SK-N-SH (cell line): ENCODE measurements around the gene GFY. TPM values are rescaled to one million over a fixed set of nuclear protein-coding genes. Genes with fewer than 3 reads are reported as not detected.

Experiments used
- CTCF ChIA-PET: fragments of 300-600, 350-600 bp; formaldehyde crosslinking; extraction: SDS; loops from one replicate; lab custom pipeline; 2021; lab: Yijun Ruan, JAX
- POLR2A ChIA-PET: fragments of 350-600 bp; sonication (Branson Sonifier 250); formaldehyde crosslinking; extraction: SDS; loops from one replicate; lab custom pipeline; 2020; ENCODE audit warnings: antibody characterized with exemption, inconsistent platforms; lab: Yijun Ruan, JAX
- DNase-seq: peaks from one replicate; pipeline ENCODE4 v3.0.0; 2012
- H2AFZ ChIP-seq: fragments of 200-600 bp; sonication (generic); 2 replicates; pipeline ENCODE4 v1.8.1; 2016; ENCODE audit warnings: antibody characterized with exemption, mild to moderate bottlenecking, low read depth
- H3F3A ChIP-seq: fragments of 200-600 bp; sonication (generic); replicated peaks from 2 replicates; pipeline ENCODE3; 2016; ENCODE audit warnings: antibody characterized with exemption, mild to moderate bottlenecking; ENCODE audit not compliant: insufficient read depth
- H3K27ac ChIP-seq, 2 experiments: fragments of 200-500 bp in 1 of 2; fragments of 200-600 bp in 1 of 2; sonication (Bioruptor generic) in 1 of 2; sonication (generic), shearing (Covaris generic) in 1 of 2; 2 replicates each; pipeline versions ENCODE4 v1.5.1 to v1.6.1; 2014 to 2016; ENCODE audit warnings: low read depth in 2 of 2, inconsistent platforms in 1 of 2, low read length in 1 of 2, mild to moderate bottlenecking in 1 of 2, mixed read lengths in 1 of 2
- H3K27me3 ChIP-seq: fragments of 200-600 bp; sonication (generic), shearing (Covaris generic); 2 replicates; pipeline ENCODE4 v1.6.1; 2016; ENCODE audit warnings: mixed run types; ENCODE audit not compliant: insufficient read depth
- H3K36me3 ChIP-seq, 2 experiments: fragments of 200-500 bp in 1 of 2; fragments of 200-600 bp in 1 of 2; sonication (Bioruptor generic) in 1 of 2; sonication (generic) in 1 of 2; replicated peaks in 1 of 2; 2 replicates each; pipeline versions ENCODE3 to v1.5.1; 2014 to 2016; ENCODE audit warnings: low read length in 1 of 2, mild to moderate bottlenecking in 1 of 2; ENCODE audit not compliant: insufficient read depth in 2 of 2, control insufficient read depth in 1 of 2
- H3K4me1 ChIP-seq, 2 experiments: fragments of 200-500 bp in 1 of 2; fragments of 200-600 bp in 1 of 2; sonication (Bioruptor generic) in 1 of 2; sonication (generic), shearing (Covaris generic) in 1 of 2; 2 replicates each; pipeline versions ENCODE4 v1.5.1 to v1.6.1; 2014 to 2016; ENCODE audit warnings: low read depth in 1 of 2, low read length in 1 of 2, mixed run types in 1 of 2; ENCODE audit not compliant: insufficient read depth in 2 of 2, control insufficient read depth in 1 of 2
- H3K4me2 ChIP-seq: fragments of 200-600 bp; sonication (generic), shearing (Covaris generic); 2 replicates; pipeline ENCODE4 v1.6.1; 2017; ENCODE audit warnings: mixed run types
- H3K4me3 ChIP-seq, 2 experiments: fragments of 200-500 bp in 1 of 2; fragments of 200-600 bp in 1 of 2; sonication (Bioruptor generic) in 1 of 2; sonication (generic), shearing (Covaris generic) in 1 of 2; 2 replicates each; pipeline versions ENCODE4 v1.5.1 to v1.8.1; 2014 to 2016; ENCODE audit warnings: low read depth in 2 of 2, inconsistent platforms in 1 of 2, low read length in 1 of 2, mild to moderate bottlenecking in 1 of 2, mixed read lengths in 1 of 2, moderate library complexity in 1 of 2
- H3K79me2 ChIP-seq: fragments of 200-600 bp; sonication (generic); 2 replicates; pipeline ENCODE4 v1.8.1; 2017; ENCODE audit warnings: mild to moderate bottlenecking; ENCODE audit not compliant: insufficient read depth
- H3K9ac ChIP-seq: fragments of 200-600 bp; sonication (generic); 2 replicates; pipeline ENCODE4 v1.6.1; 2017; ENCODE audit warnings: mixed run types
- H3K9me2 ChIP-seq: fragments of 200-600 bp; sonication (generic); 2 replicates; pipeline ENCODE4 v1.6.1; 2017; ENCODE audit warnings: mixed run types
- H3K9me3 ChIP-seq: fragments of 200-600 bp; sonication (generic); 2 replicates; pipeline ENCODE4 v1.6.1; 2017; ENCODE audit warnings: mixed run types, mild to moderate bottlenecking, moderate library complexity
- H4K20me1 ChIP-seq: fragments of 200-600 bp; sonication (generic); 2 replicates; pipeline ENCODE4 v1.6.1; 2017; ENCODE audit warnings: mild to moderate bottlenecking, mixed run types; ENCODE audit not compliant: insufficient read depth
- EZH2phosphoT487 ChIP-seq: fragments of 200-600 bp; sonication (generic); IDR thresholded peaks from 2 replicates; pipeline ENCODE4 v1.6.1; 2017; ENCODE audit warnings: low read depth, mixed run types, mild to moderate bottlenecking, antibody characterized with exemption, moderate library complexity, borderline replicate concordance
- GATA2 ChIP-seq: sonication (generic); formaldehyde crosslinking; IDR thresholded peaks from 2 replicates; pipeline ENCODE4 v1.5.0; 2020; ENCODE audit warnings: mild to moderate bottlenecking, missing genetic modification reagents
- IRF3 ChIP-seq: fragments of 150-350 bp; IDR thresholded peaks from 2 replicates; pipeline ENCODE4 v1.6.1; 2016; ENCODE audit warnings: mild to moderate bottlenecking, low read depth, low read length
- MXI1 ChIP-seq: IDR thresholded peaks from 2 replicates; pipeline ENCODE4 v1.6.1; 2012; ENCODE audit warnings: mild to moderate bottlenecking, low read depth, low read length, improper control_type of control experiment
- NRF1 ChIP-seq: IDR thresholded peaks from 2 replicates; pipeline ENCODE4 v1.6.1; 2012; ENCODE audit warnings: low read depth, mild to moderate bottlenecking, low read length
- WGBS: methylation state at CpG from one replicate; pipeline ENCODE4 v1.1.6; 2017; ENCODE audit warnings: low lambda C conversion rate; 5-methylcytosine and 5-hydroxymethylcytosine counted together
- polyA plus RNA-seq, 3 experiments: library from polyadenylated mRNA; depleted of rRNA; stranded (reverse); fragments of >200 nt; gene quantifications; 2 replicates each; pipeline ENCODE4 v1.2.3, GENCODE V29; 2012
- TF ChIP-seq, protein P1 (sequence below): IDR thresholded peaks from 2 replicates; pipeline ENCODE4; 2012
- TF ChIP-seq, protein P2 (sequence below): fragments of 200-600 bp; sonication (generic); IDR thresholded peaks from 2 replicates; pipeline ENCODE4 v1.6.1; 2017; ENCODE audit warnings: antibody characterized with exemption, mild to moderate bottlenecking, moderate library complexity
- TF ChIP-seq, protein P3 (sequence below): IDR thresholded peaks from 2 replicates; pipeline ENCODE4 v1.6.1; 2012; ENCODE audit warnings: mild to moderate bottlenecking, low read depth, low read length, moderate library complexity

The GFY gene
- polyA plus RNA-seq, 1 of the 3 experiments (the other 2 are of a cell fraction): not detected

GRCh38 chr19:49422407-49423070, 2.6 kb upstream of the GFY start:
- H3K4me2 ChIP-seq: peak overlapping the region; percentile 57; the same call in 1 of the 2 replicates
- WGBS: 3% methylated on average over 26 of the region's 58 CpGs
- no peaks in the 10 kb centered on the region for H4K20me1 ChIP-seq
- ChIA-PET POLR2A (no interaction called here), CTCF (interaction anchor here (0.6 to 17.5 kb wide), 7 partner anchors 11 to 56 kb away, joined by 3 to 108 read pairs (median 5); no protein-coding TSS in a partner anchor)
- DNase-seq: peak; percentile 85
- peaks cover 0 to 4% of the 10 kb centered on the region in 2 experiments; a peak in 2 of 4 replicates for H3K4me1 ChIP-seq
- H2AFZ ChIP-seq: no peak overlapping the region
- H3K4me3 ChIP-seq: peak overlapping the region; percentile 21 to 44; a peak in 2 of 4 replicates
- no peak for TF ChIP-seq GATA2 (CRISPR knock-in tag)
- TF ChIP-seq, protein P1, sequence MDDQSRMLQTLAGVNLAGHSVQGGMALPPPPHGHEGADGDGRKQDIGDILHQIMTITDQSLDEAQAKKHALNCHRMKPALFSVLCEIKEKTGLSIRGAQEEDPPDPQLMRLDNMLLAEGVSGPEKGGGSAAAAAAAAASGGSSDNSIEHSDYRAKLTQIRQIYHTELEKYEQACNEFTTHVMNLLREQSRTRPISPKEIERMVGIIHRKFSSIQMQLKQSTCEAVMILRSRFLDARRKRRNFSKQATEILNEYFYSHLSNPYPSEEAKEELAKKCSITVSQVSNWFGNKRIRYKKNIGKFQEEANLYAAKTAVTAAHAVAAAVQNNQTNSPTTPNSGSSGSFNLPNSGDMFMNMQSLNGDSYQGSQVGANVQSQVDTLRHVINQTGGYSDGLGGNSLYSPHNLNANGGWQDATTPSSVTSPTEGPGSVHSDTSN: no peak
- TF ChIP-seq, protein P2, sequence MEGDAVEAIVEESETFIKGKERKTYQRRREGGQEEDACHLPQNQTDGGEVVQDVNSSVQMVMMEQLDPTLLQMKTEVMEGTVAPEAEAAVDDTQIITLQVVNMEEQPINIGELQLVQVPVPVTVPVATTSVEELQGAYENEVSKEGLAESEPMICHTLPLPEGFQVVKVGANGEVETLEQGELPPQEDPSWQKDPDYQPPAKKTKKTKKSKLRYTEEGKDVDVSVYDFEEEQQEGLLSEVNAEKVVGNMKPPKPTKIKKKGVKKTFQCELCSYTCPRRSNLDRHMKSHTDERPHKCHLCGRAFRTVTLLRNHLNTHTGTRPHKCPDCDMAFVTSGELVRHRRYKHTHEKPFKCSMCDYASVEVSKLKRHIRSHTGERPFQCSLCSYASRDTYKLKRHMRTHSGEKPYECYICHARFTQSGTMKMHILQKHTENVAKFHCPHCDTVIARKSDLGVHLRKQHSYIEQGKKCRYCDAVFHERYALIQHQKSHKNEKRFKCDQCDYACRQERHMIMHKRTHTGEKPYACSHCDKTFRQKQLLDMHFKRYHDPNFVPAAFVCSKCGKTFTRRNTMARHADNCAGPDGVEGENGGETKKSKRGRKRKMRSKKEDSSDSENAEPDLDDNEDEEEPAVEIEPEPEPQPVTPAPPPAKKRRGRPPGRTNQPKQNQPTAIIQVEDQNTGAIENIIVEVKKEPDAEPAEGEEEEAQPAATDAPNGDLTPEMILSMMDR: peak; percentile 59
- no peak for TF ChIP-seq EZH2phosphoT487
- no peak for TF ChIP-seq NRF1
- TF ChIP-seq, protein P3, sequence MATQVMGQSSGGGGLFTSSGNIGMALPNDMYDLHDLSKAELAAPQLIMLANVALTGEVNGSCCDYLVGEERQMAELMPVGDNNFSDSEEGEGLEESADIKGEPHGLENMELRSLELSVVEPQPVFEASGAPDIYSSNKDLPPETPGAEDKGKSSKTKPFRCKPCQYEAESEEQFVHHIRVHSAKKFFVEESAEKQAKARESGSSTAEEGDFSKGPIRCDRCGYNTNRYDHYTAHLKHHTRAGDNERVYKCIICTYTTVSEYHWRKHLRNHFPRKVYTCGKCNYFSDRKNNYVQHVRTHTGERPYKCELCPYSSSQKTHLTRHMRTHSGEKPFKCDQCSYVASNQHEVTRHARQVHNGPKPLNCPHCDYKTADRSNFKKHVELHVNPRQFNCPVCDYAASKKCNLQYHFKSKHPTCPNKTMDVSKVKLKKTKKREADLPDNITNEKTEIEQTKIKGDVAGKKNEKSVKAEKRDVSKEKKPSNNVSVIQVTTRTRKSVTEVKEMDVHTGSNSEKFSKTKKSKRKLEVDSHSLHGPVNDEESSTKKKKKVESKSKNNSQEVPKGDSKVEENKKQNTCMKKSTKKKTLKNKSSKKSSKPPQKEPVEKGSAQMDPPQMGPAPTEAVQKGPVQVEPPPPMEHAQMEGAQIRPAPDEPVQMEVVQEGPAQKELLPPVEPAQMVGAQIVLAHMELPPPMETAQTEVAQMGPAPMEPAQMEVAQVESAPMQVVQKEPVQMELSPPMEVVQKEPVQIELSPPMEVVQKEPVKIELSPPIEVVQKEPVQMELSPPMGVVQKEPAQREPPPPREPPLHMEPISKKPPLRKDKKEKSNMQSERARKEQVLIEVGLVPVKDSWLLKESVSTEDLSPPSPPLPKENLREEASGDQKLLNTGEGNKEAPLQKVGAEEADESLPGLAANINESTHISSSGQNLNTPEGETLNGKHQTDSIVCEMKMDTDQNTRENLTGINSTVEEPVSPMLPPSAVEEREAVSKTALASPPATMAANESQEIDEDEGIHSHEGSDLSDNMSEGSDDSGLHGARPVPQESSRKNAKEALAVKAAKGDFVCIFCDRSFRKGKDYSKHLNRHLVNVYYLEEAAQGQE: no peak
- no peak for TF ChIP-seq IRF3
- TF ChIP-seq MXI1: no peak
- no peak overlapping the region for H3K27ac ChIP-seq
- H3K9me2 ChIP-seq: no peaks in the 10 kb centered on the region
- H3K36me3 ChIP-seq: no peaks in the 10 kb centered on the region
- H3K79me2 ChIP-seq: no peaks in the 10 kb centered on the region
- no peaks in the 10 kb centered on the region for H3K9me3 ChIP-seq
- H3K27me3 ChIP-seq: peaks cover 99% of the 10 kb centered on the region
- no peak overlapping the region for H3K9ac ChIP-seq
- H3F3A ChIP-seq: peaks cover 11% of the 10 kb centered on the region
